A673 (cell line): ENCODE measurements around the gene ASPDH.

Experiments used
- CTCF ChIP-seq: fragments of 300-800, 200-600 bp; sonication (generic); conservative IDR thresholded peaks from 2 replicates; pipeline ENCODE4 v1.5.1; 2017; ENCODE audit warnings: low read depth, mild to moderate bottlenecking, antibody characterized with exemption, low read length, moderate library complexity, mixed read lengths
- EZH2 ChIP-seq: fragments of 200-600 bp; sonication (generic); IDR thresholded peaks from 2 replicates; pipeline ENCODE4 v1.6.1; 2017; ENCODE audit warnings: borderline replicate concordance, low read depth, mild to moderate bottlenecking, mixed read lengths, antibody characterized with exemption, low read length; ENCODE audit not compliant: poor library complexity, severe bottlenecking

- TF ChIP-seq EZH2, result no peak
- TF ChIP-seq CTCF, result peak; percentile 100
Observed at GRCh38 chr19:50556282-50557008, 42.7 kb upstream of the ASPDH start.
